ENCODE data around the gene MAPK7.

MAPK7 gene

DNA sequence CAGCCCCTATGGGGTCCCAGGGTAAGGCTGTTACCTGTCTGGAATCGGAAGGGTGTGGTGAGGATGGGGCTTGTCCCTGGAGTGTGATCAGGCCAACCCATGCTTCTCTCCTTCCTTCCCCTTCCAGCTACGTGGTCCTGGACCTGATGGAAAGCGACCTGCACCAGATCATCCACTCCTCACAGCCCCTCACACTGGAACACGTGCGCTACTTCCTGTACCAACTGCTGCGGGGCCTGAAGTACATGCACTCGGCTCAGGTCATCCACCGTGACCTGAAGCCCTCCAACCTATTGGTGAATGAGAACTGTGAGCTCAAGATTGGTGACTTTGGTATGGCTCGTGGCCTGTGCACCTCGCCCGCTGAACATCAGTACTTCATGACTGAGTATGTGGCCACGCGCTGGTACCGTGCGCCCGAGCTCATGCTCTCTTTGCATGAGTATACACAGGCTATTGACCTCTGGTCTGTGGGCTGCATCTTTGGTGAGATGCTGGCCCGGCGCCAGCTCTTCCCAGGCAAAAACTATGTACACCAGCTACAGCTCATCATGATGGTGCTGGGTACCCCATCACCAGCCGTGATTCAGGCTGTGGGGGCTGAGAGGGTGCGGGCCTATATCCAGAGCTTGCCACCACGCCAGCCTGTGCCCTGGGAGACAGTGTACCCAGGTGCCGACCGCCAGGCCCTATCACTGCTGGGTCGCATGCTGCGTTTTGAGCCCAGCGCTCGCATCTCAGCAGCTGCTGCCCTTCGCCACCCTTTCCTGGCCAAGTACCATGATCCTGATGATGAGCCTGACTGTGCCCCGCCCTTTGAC is 2.4 kb downstream of the MAPK7 start:
- H3K36me3 ChIP-seq (ENCODE audit: low read length): no peaks in the 10 kb centered on the region
- no peaks in the 10 kb centered on the region for H4K20me1 ChIP-seq (ENCODE audit: low read depth, low read length)
- peaks cover 5% of the 10 kb centered on the region; the same call in 1 of the 2 replicates for H3K79me2 ChIP-seq (ENCODE audit: insufficient read depth, low read length)
- H3K9me3 ChIP-seq (ENCODE audit: insufficient read depth, low read length): no peaks in the 10 kb centered on the region
- no peak overlapping the region for H2AFZ ChIP-seq (ENCODE audit: low read depth, low read length, severe bottlenecking)
- no peak overlapping the region for H3K9ac ChIP-seq (ENCODE audit: low read length)
- no peaks in the 10 kb centered on the region; the same call in 1 of the 2 replicates for H3F3A ChIP-seq (ENCODE audit: insufficient read depth)
- H3K4me3 ChIP-seq (ENCODE audit: insufficient read depth, low read length, poor library complexity, severe bottlenecking): no peak overlapping the region
- H3K27ac ChIP-seq (ENCODE audit: low read depth, low read length): no peak overlapping the region
- H3K9me2 ChIP-seq (replicated peaks; ENCODE audit: insufficient read depth, low read length): no peaks in the 10 kb centered on the region
- H3K4me2 ChIP-seq (ENCODE audit: low read depth, low read length, poor library complexity, severe bottlenecking): no peak overlapping the region
- no peaks in the 10 kb centered on the region for H3K27me3 ChIP-seq (ENCODE audit: low read length)
- no peak for TF ChIP-seq EZH2phosphoT487 (conservative IDR thresholded peaks at IDR 0.05; ENCODE audit: low read length)
- TF ChIP-seq, protein P1, sequence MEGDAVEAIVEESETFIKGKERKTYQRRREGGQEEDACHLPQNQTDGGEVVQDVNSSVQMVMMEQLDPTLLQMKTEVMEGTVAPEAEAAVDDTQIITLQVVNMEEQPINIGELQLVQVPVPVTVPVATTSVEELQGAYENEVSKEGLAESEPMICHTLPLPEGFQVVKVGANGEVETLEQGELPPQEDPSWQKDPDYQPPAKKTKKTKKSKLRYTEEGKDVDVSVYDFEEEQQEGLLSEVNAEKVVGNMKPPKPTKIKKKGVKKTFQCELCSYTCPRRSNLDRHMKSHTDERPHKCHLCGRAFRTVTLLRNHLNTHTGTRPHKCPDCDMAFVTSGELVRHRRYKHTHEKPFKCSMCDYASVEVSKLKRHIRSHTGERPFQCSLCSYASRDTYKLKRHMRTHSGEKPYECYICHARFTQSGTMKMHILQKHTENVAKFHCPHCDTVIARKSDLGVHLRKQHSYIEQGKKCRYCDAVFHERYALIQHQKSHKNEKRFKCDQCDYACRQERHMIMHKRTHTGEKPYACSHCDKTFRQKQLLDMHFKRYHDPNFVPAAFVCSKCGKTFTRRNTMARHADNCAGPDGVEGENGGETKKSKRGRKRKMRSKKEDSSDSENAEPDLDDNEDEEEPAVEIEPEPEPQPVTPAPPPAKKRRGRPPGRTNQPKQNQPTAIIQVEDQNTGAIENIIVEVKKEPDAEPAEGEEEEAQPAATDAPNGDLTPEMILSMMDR (IDR thresholded peaks at IDR 0.05; ENCODE audit: insufficient read depth, low read length, poor library complexity, severe bottlenecking): no peak

DNA sequence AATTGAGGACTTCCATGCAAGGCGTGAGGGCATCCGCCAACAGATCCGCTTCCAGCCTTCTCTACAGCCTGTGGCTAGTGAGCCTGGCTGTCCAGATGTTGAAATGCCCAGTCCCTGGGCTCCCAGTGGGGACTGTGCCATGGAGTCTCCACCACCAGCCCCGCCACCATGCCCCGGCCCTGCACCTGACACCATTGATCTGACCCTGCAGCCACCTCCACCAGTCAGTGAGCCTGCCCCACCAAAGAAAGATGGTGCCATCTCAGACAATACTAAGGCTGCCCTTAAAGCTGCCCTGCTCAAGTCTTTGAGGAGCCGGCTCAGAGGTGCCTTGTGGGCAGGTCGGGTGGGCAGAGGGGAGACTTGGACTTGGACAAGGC is 3.1 kb downstream of the MAPK7 start:
- no peak overlapping the region for H3K9ac ChIP-seq (ENCODE audit: low read length)
- no peaks in the 10 kb centered on the region; the same call in 1 of the 2 replicates for H3F3A ChIP-seq (ENCODE audit: insufficient read depth)
- TF ChIP-seq EZH2phosphoT487 (conservative IDR thresholded peaks at IDR 0.05; ENCODE audit: low read length): no peak
- TF ChIP-seq, protein P1 (IDR thresholded peaks at IDR 0.05; ENCODE audit: insufficient read depth, low read length, poor library complexity, severe bottlenecking): no peak
- no peaks in the 10 kb centered on the region for H4K20me1 ChIP-seq (ENCODE audit: low read depth, low read length)
- H3K4me3 ChIP-seq (ENCODE audit: insufficient read depth, low read length, poor library complexity, severe bottlenecking): no peak overlapping the region
- H3K27ac ChIP-seq (ENCODE audit: low read depth, low read length): no peak overlapping the region
- no peaks in the 10 kb centered on the region for H3K9me2 ChIP-seq (replicated peaks; ENCODE audit: insufficient read depth, low read length)
- no peak overlapping the region for H3K4me2 ChIP-seq (ENCODE audit: low read depth, low read length, poor library complexity, severe bottlenecking)
- no peaks in the 10 kb centered on the region for H3K36me3 ChIP-seq (ENCODE audit: low read length)
- H2AFZ ChIP-seq (ENCODE audit: low read depth, low read length, severe bottlenecking): no peak overlapping the region
- H3K79me2 ChIP-seq (ENCODE audit: insufficient read depth, low read length): peaks cover 5% of the 10 kb centered on the region; the same call in 1 of the 2 replicates
- no peaks in the 10 kb centered on the region for H3K27me3 ChIP-seq (ENCODE audit: low read length)
- H3K9me3 ChIP-seq (ENCODE audit: insufficient read depth, low read length): no peaks in the 10 kb centered on the region

DNA sequence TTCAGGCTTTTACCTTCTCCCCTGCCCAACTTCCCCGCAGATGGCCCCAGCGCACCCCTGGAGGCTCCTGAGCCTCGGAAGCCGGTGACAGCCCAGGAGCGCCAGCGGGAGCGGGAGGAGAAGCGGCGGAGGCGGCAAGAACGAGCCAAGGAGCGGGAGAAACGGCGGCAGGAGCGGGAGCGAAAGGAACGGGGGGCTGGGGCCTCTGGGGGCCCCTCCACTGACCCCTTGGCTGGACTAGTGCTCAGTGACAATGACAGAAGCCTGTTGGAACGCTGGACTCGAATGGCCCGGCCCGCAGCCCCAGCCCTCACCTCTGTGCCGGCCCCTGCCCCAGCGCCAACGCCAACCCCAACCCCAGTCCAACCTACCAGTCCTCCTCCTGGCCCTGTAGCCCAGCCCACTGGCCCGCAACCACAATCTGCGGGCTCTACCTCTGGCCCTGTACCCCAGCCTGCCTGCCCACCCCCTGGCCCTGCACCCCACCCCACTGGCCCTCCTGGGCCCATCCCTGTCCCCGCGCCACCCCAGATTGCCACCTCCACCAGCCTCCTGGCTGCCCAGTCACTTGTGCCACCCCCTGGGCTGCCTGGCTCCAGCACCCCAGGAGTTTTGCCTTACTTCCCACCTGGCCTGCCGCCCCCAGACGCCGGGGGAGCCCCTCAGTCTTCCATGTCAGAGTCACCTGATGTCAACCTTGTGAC is 3.6 kb downstream of the MAPK7 start:
- H3F3A ChIP-seq (ENCODE audit: insufficient read depth): no peaks in the 10 kb centered on the region; the same call in 1 of the 2 replicates
- H3K9me2 ChIP-seq (replicated peaks; ENCODE audit: insufficient read depth, low read length): no peaks in the 10 kb centered on the region
- no peak overlapping the region for H3K4me2 ChIP-seq (ENCODE audit: low read depth, low read length, poor library complexity, severe bottlenecking)
- no peaks in the 10 kb centered on the region for H3K36me3 ChIP-seq (ENCODE audit: low read length)
- H3K9ac ChIP-seq (ENCODE audit: low read length): no peak overlapping the region
- no peaks in the 10 kb centered on the region for H4K20me1 ChIP-seq (ENCODE audit: low read depth, low read length)
- H3K4me3 ChIP-seq (ENCODE audit: insufficient read depth, low read length, poor library complexity, severe bottlenecking): no peak overlapping the region
- peaks cover 5% of the 10 kb centered on the region; the same call in 1 of the 2 replicates for H3K79me2 ChIP-seq (ENCODE audit: insufficient read depth, low read length)
- no peak overlapping the region for H3K27ac ChIP-seq (ENCODE audit: low read depth, low read length)
- H3K9me3 ChIP-seq (ENCODE audit: insufficient read depth, low read length): no peaks in the 10 kb centered on the region
- H2AFZ ChIP-seq (ENCODE audit: low read depth, low read length, severe bottlenecking): no peak overlapping the region
- TF ChIP-seq, protein P1 (IDR thresholded peaks at IDR 0.05; ENCODE audit: insufficient read depth, low read length, poor library complexity, severe bottlenecking): no peak
- TF ChIP-seq EZH2phosphoT487 (conservative IDR thresholded peaks at IDR 0.05; ENCODE audit: low read length): no peak
- H3K27me3 ChIP-seq (ENCODE audit: low read length): no peaks in the 10 kb centered on the region

Measured in SU-DHL-6 (cell line).